ENCODE results near the gene ACTG2.
A peak's percentile ranks its signal among the peaks of the same experiment; 100 is the strongest.
"Not testable (repeated sequence)": the region's sequence is repeated elsewhere in the genome, so short reads cannot be mapped to it uniquely, and the experiment has no call there.

The ACTG2 gene

GRCh38 chr2:73937899-73938298 is 45.1 kb downstream of the ACTG2 start:
- no peak for DNase-seq

GRCh38 chr2:73938718-73939352 is 46.0 kb downstream of the ACTG2 start:
- no peak for DNase-seq

GRCh38 chr2:73939419-73939818 is 46.6 kb downstream of the ACTG2 start:
- DNase-seq, result no peak

GRCh38 chr2:73940066-73940465 is 47.3 kb downstream of the ACTG2 start:
- DNase-seq, result not testable (repeated sequence)

GRCh38 chr2:73942664-73943063 is 49.9 kb downstream of the ACTG2 start:
- DNase-seq, result no peak

- no peak for DNase-seq
Observed at GRCh38 chr2:73944714-73945113, 51.9 kb downstream of the ACTG2 start.

GRCh38 chr2:73946215-73946614 is 53.4 kb downstream of the ACTG2 start:
- DNase-seq, result no peak

- DNase-seq, result no peak
Observed at GRCh38 chr2:73946666-73947065, 53.9 kb downstream of the ACTG2 start.

GRCh38 chr2:73947412-73948018 is 54.7 kb downstream of the ACTG2 start:
- no peak for DNase-seq

GRCh38 chr2:73949802-73950201 is 57.0 kb downstream of the ACTG2 start:
- DNase-seq, result no peak

GRCh38 chr2:73952499-73953446 is 60.0 kb downstream of the ACTG2 start:
- DNase-seq, result peak; percentile 76

- no peak for DNase-seq
Observed at GRCh38 chr2:73956218-73956865, 63.5 kb downstream of the ACTG2 start.

- DNase-seq, result no peak
Observed at GRCh38 chr2:73961274-73961673, 68.5 kb downstream of the ACTG2 start.

GRCh38 chr2:73961823-73962615 is 69.2 kb downstream of the ACTG2 start:
- no peak for DNase-seq

GRCh38 chr2:73962798-73963197 is 70.0 kb downstream of the ACTG2 start:
- no peak for DNase-seq

GRCh38 chr2:73963385-73964120 is 70.7 kb downstream of the ACTG2 start:
- no peak for DNase-seq

- DNase-seq, result no peak
Observed at GRCh38 chr2:73964223-73964622, 71.4 kb downstream of the ACTG2 start.

GRCh38 chr2:73965053-73965452 is 72.2 kb downstream of the ACTG2 start:
- DNase-seq, result no peak

GRCh38 chr2:73968357-73968937 is 75.6 kb downstream of the ACTG2 start:
- no peak for DNase-seq

GRCh38 chr2:73969356-73969755 is 76.5 kb downstream of the ACTG2 start:
- DNase-seq, result no peak

All from NCI-H82 (cell line).